NCI-H128 (cell line): Measurements from ENCODE around the gene RTEL1.
"Not testable (repeated sequence)": the region's sequence is repeated elsewhere in the genome, so short reads cannot be mapped to it uniquely, and the experiment has no call there.

ENCODE experiments used
- DNase-seq: peaks from one replicate; lab custom pipeline; 2025; ENCODE audit not compliant: unreplicated experiment; lab: John Stamatoyannopoulos, UW

RTEL1 gene

GRCh38 chr20:63652192-63652980 is 5.7 kb upstream of the RTEL1 start:
- no peak for DNase-seq

GRCh38 chr20:63653041-63653973 is 4.8 kb upstream of the RTEL1 start, which contains the start of gene STMN3:
STMN3 (minus strand) TSS chr20:63653424; CDS start chr20:63653345, 79 bp downstream.
- DNase-seq, result peak; percentile 71

- DNase-seq, result no peak
Measured at GRCh38 chr20:63653974-63654668, 4.0 kb upstream of the RTEL1 start.

- DNase-seq, result no peak
Measured at GRCh38 chr20:63655249-63655648, 2.9 kb upstream of the RTEL1 start.

GRCh38 chr20:63656451-63656850 is 1.7 kb upstream of the RTEL1 start:
- DNase-seq, result no peak

GRCh38 chr20:63657260-63657936 is 714 bp upstream of the RTEL1 start:
- no peak for DNase-seq

GRCh38 chr20:63658749-63659187 is 656 bp downstream of the RTEL1 start:
- DNase-seq, result no peak

GRCh38 chr20:63659370-63659769 is 1.3 kb downstream of the RTEL1 start:
- DNase-seq, result no peak

- not testable (repeated sequence) for DNase-seq
Measured at GRCh38 chr20:63660174-63660573, 2.1 kb downstream of the RTEL1 start.

GRCh38 chr20:63660622-63661021 is 2.5 kb downstream of the RTEL1 start:
- DNase-seq, result no peak

- no peak for DNase-seq
Measured at GRCh38 chr20:63661108-63661507, 3.0 kb downstream of the RTEL1 start.

GRCh38 chr20:63661959-63662812 is 4.1 kb downstream of the RTEL1 start:
- DNase-seq, result no peak

GRCh38 chr20:63662813-63663189 is 4.7 kb downstream of the RTEL1 start:
- DNase-seq, result no peak

- no peak for DNase-seq
Measured at GRCh38 chr20:63663332-63664066, 5.4 kb downstream of the RTEL1 start.

GRCh38 chr20:63664143-63664851 is 6.2 kb downstream of the RTEL1 start:
- no peak for DNase-seq

- DNase-seq, result no peak
Measured at GRCh38 chr20:63664861-63665594, 6.9 kb downstream of the RTEL1 start.

- DNase-seq, result no peak
Measured at GRCh38 chr20:63665708-63666107, 7.6 kb downstream of the RTEL1 start.

- DNase-seq, result no peak
Measured at GRCh38 chr20:63667858-63668257, 9.7 kb downstream of the RTEL1 start.
